Stimulated activated CD8-positive, alpha-beta memory T cell treated with anti-CD3 and anti-CD28 coated beads, Interleukin-2, amount 100 ng/mL, for 48 hours (primary cell): ENCODE data around the gene SYCE1L.
"Not testable (repeated sequence)": the region's sequence is repeated elsewhere in the genome, so short reads cannot be mapped to it uniquely, and the experiment has no call there.

Experiments used
- DNase-seq, 2 donors: peaks; one replicate each; pipeline ENCODE4 v3.0.0-alpha.2; 2020; ENCODE audit warnings: low read depth in 2 of 2

SYCE1L gene, protein sequence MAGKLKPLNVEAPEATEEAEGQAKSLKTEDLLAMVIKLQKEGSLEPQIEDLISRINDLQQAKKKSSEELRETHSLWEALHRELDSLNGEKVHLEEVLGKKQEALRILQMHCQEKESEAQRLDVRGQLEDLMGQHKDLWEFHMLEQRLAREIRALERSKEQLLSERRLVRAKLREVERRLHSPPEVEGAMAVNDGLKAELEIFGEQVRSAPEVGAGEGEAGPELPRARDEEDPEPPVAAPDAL

DNA sequence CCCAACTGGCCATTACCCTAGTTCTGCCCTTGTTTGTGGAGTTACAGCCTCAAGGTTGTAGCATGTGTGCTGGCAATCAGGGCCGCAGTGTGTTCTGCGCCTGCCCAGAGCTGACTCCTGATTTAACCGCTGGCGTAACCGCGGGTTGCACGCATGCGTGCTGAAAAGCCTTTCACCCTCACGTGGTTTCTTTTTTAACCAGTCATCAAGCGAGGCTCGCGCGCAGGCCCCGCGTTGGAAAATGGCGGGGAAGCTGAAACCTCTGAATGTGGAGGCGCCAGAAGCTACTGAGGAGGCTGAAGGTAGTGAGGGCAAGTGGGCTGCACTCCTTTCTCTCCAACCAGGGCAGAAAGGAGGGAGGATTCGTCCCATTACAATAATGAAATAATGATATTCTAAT, at the start of gene SYCE1L:
Gene SYCE1L (plus strand): TSS at position 198 of the 400 bp plus-strand sequence. CDS start 44 bp downstream, at position 242.
- no peak for DNase-seq

- no peak for DNase-seq
These were observed 41.7 kb upstream of the SYCE1L start for GRCh38 chr16:77157346-77158058.

- DNase-seq: no peak
These were observed 40.9 kb upstream of the SYCE1L start for GRCh38 chr16:77158293-77158692.

DNA sequence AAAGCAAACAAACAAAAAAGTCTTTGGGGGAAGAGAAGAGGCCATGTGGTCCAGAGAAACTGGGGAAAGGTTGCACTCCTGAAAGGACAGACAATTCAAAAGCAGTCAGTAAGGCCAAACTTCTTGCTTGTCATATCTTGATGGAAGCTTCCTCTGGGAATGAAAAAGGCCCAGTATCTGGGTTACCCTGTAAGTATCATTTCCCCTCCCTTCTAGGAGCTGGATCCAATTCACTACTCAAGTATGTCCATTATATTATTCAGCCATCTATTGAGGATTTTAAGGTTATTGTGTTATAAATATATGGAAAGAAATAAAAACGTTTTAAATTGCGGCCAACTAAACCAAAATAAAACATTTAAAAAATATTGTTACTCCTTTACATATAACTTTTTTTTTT, 34.2 kb upstream of the SYCE1L start:
- no peak for DNase-seq

GRCh38 chr16:77165536-77166236, 33.5 kb upstream of the SYCE1L start:
- not testable (repeated sequence) for DNase-seq

DNA sequence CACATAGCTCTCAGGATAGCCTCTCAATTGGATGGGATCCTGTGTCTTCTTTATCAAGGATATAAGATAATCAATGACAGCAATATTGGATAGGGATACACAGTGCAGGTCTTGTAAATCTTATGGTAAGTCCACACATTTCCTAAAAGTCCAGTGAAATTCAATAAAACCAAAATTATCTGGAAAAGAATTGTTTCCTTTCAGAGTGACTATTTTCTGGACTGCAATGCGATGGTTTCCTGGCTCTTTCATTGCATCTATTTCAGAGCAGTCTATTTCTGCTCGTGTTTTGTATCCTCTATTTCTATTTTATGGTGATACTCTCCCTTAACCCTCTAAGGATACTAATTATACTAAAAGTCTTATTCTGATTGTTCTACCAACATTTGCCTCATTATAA, 32.5 kb upstream of the SYCE1L start:
- no peak for DNase-seq

DNA sequence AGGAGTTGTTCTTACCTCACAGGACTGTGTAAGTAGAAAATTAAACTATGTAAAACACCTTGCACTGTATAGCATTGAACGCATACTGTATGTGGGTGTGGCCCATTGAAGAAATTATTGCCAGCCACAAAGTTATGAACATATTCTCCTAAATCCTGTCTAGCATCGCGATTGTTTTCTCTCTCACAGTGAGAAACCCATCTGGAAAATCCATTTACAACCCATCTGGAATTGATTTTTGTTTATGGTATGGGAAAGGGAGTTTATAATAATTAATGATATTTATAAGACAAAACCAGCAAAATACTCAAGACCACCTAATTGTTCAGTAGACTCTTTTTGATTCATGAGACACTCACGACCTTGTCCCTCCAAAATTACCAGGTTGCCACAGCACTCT, 30.3 kb upstream of the SYCE1L start:
- DNase-seq: no peak

GRCh38 chr16:77169650-77170236, 29.5 kb upstream of the SYCE1L start:
- peak; percentile 8 to 32 for DNase-seq

DNA sequence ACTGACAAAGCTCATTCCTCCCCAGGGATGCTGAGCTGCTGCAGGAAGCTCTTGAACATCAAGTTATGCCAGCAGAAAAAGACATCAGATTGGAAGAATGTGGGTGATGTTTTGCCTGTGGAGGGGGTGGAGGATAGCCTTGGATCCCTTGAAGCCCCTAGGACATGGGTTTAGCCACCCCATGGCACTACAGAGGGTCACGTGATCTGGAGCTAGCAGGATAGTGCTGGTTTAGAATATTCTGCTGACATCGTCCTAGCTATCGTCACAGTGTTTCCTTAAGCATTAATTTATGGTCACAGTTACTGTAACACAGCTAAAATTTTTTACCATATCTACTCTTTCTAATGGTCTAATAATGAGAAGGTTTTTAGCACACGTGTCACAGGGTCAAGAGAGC, 28.4 kb upstream of the SYCE1L start:
- DNase-seq: no peak

DNA sequence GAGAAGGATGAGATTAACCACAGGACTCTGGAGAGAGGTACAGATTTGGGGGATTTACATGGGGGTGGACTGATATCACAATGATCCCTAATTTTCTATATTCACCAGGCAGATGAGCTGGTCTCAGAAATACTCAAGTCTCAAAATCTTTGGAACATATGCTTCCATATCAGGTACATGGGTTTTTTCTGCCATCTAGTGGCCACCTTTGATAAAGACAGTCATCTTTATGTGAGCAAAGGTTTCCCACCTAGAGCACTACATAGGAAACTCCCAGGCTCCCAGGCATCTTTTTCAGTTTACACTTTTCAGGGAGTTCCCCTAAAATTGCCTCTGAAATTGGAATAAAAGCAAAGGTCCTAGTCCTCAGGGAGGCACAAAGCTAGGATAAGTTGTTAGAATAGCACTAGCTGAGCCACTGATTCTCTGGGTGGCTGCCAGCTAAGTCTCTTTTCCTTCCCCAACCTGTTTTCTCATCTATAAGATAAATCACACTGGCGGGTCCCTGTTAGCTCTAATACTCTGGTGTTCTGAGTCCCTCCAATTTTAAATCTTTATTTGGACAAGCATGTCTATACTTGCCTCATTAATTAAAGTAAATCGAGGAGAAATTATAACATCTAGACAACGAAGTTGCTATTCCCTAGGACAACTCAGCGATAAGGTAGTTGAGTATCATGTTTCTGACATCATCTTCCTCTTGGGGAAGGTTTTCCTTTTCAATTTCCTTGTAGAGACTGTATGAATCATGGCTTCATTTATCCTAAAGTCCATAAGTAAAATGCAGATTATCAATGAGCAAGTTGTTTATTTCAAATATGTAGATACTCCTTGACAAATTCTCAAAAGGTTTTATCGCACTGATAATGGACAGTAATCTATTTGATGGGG, 27.2 kb upstream of the SYCE1L start:
- no peak for DNase-seq

GRCh38 chr16:77172951-77173350, 26.3 kb upstream of the SYCE1L start:
- DNase-seq: no peak

DNA sequence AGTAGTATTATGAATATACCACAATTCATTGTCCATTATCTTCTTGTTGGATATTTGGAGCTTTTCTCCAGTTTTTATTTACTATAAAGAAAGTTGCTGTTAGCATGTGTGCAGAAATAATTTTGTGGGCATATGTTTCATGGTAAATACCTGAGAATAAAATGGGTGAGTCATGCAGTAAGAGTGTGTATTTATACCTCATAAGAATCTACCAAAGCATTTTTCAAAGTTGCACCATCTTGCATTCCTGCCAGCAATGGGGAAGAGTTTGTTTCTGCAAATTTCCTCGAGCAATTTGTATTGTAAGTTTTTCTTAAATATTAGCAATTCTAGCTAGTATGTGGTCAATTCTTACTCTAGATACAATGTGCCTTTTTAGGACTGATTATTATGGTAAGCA, 16.1 kb upstream of the SYCE1L start:
- DNase-seq: no peak

GRCh38 chr16:77186298-77186697, 12.9 kb upstream of the SYCE1L start:
- not testable (repeated sequence) for DNase-seq

GRCh38 chr16:77190190-77190477, 9.1 kb upstream of the SYCE1L start:
- no peak for DNase-seq

DNA sequence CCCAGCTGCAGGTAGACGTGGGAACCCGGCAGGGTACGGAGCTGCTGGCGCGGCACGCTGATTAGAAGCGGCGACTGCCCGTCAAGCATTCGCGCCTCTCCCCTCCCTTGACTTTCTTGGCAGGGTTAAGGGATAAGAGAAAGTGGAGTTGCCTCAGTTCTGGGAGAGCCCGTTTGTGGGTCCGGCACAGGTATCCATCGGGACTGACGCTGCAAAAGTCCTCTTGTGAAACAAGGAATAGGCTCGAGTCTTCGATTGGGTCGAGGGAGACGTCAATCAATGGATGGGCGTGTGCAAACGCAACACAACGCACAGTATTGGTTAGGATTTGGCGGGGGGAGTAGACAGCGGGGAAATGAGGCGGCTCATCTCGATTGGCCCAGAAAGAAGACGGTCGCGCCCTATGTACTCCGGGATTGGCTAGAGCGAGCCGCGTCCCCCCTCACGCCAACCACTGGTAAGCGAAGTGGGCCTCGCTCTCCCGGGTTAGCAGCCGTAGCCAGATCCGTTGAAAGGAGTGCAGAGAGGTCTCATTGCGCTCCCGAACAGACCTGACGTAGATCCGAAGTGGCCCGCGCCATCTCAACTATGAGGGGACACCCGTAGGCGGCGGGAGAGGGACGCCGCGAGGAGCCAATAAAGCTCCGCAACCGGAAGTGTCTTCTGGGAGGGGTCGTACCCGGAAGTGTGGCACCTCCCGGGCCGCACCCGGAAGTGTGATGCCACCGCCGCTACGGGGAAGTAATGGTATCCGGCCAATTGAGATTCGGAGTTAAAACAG, 8.5 kb upstream of the SYCE1L start, which contains the start of gene MON1B:
Gene MON1B (plus strand): TSS at position 713 of the 781 bp plus-strand sequence. CDS start 296 bp downstream, outside the sequence.
- DNase-seq: peak; percentile 77 to 85

GRCh38 chr16:77191259-77191969, 7.8 kb upstream of the SYCE1L start:
- no peak for DNase-seq

GRCh38 chr16:77193377-77193776, 5.8 kb upstream of the SYCE1L start:
- DNase-seq: no peak

- DNase-seq: no peak
These were observed 4.6 kb upstream of the SYCE1L start for GRCh38 chr16:77194295-77195231.

GRCh38 chr16:77195411-77195810, 3.8 kb upstream of the SYCE1L start:
- DNase-seq: no peak
